Measurements from ENCODE around the gene ABLIM2.

ABLIM2 gene

DNA sequence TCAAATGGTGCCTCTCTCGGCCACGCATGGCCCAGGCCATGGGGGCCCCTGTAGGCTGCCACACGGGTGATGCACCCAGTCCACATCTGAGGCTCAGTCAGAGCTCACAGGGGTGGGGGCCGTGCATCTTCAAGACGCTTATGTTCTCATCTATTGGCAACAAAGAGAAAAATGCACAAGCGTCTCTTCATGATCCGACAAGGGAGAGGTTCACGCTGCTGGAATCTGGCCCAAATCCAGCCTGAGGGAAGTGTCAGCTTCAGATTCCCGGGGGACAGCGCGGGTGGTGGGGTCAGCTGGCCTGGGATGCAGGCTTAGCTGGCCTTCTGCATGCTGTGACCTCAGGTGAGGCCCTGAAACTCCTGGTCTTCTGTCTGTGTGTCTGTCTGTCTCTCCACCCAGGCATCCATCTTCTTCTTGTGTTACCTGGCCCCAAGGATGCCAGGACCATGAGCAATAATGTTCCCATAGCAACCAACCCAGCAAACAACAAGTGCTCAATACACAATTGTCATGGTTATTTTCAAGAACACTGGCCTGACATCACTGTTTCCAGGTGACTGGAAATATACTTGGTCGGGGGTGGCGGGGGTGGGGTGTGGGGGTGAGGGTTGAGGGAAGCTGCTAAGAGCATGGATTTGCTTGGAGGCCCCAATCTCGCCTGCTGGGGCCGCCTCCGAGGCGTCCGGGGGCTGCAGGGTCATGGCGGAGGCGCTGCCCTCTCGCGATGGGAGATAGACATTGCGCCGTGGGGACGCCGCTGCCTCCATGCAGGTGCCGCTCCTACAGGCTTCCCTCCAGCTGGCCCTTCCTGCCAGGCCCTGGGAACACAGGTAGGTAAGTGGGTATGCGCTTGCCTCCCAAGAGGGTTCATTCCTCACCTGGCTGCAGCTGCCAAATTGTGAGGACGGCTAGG, 48.3 kb downstream of the ABLIM2 start:
- H3K18ac ChIP-seq (ENCODE audit: low read length): no peak overlapping the region
- no peak overlapping the region for H3K4ac ChIP-seq (ENCODE audit: low read depth, low read length)
- H2BK15ac ChIP-seq (replicated peaks; ENCODE audit: low read depth): no peak overlapping the region
- DNase-seq: peak; percentile 97
- H3K56ac ChIP-seq (ENCODE audit: low read length): no peak overlapping the region
- no peak overlapping the region for H2AK5ac ChIP-seq (ENCODE audit: low read length)
- no peak overlapping the region for H3K27ac ChIP-seq (ENCODE audit: low read depth, low read length)
- no peaks in the 10 kb centered on the region for H3K36me3 ChIP-seq (ENCODE audit: control insufficient read depth, insufficient read depth, low read length)
- H2BK120ac ChIP-seq (ENCODE audit: low read depth, low read length): no peak overlapping the region
- H3K4me3 ChIP-seq (ENCODE audit: low read length): no peak overlapping the region
- no peak overlapping the region for H2BK5ac ChIP-seq (ENCODE audit: low read length)
- H3K79me2 ChIP-seq (ENCODE audit: control insufficient read depth, insufficient read depth, low read length): no peaks in the 10 kb centered on the region
- H3K27me3 ChIP-seq (ENCODE audit: insufficient read depth, low read length, poor library complexity): no peaks in the 10 kb centered on the region
- no peak overlapping the region for H3K9ac ChIP-seq (ENCODE audit: low read length)
- no peak overlapping the region for H3K23ac ChIP-seq (ENCODE audit: low read length)
- no peak overlapping the region for H4K5ac ChIP-seq (ENCODE audit: low read length)
- no peak overlapping the region for H4K8ac ChIP-seq (ENCODE audit: low read depth, low read length)
- H3K4me1 ChIP-seq (ENCODE audit: control insufficient read depth, low read depth, low read length): no peaks in the 10 kb centered on the region
- H3K4me2 ChIP-seq (ENCODE audit: low read length): no peak overlapping the region
- WGBS (ENCODE audit: extremely low coverage, insufficient coverage, low lambda C conversion rate): no CpG with 5 or more reads among the region's 29 CpGs
- H3K79me1 ChIP-seq (ENCODE audit: low read length): no peaks in the 10 kb centered on the region

DNA sequence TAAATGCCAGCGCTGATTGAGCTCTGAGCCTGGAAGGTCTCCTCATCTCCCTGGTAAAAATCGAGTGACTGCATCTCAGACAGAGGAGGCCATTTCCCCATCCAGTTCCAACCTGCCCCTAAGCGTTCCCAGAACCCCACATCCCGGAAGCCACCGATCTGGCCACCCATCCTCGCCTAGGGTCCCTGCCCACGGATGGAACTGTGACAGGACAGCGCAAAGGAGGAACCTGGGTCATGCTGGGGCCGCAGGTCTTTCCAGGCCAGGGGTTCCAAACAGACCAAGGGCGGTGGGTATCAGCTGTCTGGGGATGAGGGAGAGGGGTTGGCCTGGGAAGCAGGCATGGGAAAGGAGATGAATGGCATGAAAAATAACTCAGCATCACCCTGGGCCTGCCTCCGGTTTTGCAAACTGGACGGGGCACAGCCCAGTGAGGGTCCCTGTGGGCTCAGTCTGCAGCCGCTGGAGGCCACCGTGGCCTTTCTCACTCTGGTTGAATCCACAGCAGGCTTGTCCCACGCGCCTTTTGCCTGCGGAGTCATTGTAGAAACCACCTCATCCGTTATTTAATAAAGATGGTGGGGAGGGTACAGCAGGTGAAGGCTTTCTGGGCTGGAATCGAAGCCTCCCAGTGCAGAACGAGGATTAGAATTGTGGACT, 49.1 kb downstream of the ABLIM2 start:
- Histone ChIP-seq H3K36me3 (ENCODE audit: control insufficient read depth, insufficient read depth, low read length) (no peaks in the 10 kb centered on the region), H3K4ac (ENCODE audit: low read depth, low read length) (no peak overlapping the region), H3K27ac (ENCODE audit: low read depth, low read length) (no peak overlapping the region), H3K18ac (ENCODE audit: low read length) (no peak overlapping the region), H3K23ac (ENCODE audit: low read length) (no peak overlapping the region), H3K4me3 (ENCODE audit: low read length) (no peak overlapping the region), H3K79me1 (ENCODE audit: low read length) (no peaks in the 10 kb centered on the region), H3K27me3 (ENCODE audit: insufficient read depth, low read length, poor library complexity) (no peaks in the 10 kb centered on the region), H3K9ac (ENCODE audit: low read length) (no peak overlapping the region), H4K5ac (ENCODE audit: low read length) (no peak overlapping the region), H2AK5ac (ENCODE audit: low read length) (no peak overlapping the region), H2BK15ac (replicated peaks; ENCODE audit: low read depth) (no peak overlapping the region), H4K8ac (ENCODE audit: low read depth, low read length) (no peak overlapping the region), H3K56ac (ENCODE audit: low read length) (no peak overlapping the region), H2BK120ac (ENCODE audit: low read depth, low read length) (no peak overlapping the region), H3K4me1 (ENCODE audit: control insufficient read depth, low read depth, low read length) (no peaks in the 10 kb centered on the region), H3K4me2 (ENCODE audit: low read length) (no peak overlapping the region), H3K79me2 (ENCODE audit: control insufficient read depth, insufficient read depth, low read length) (no peaks in the 10 kb centered on the region), H2BK5ac (ENCODE audit: low read length) (no peak overlapping the region)
- WGBS (ENCODE audit: extremely low coverage, insufficient coverage, low lambda C conversion rate): no CpG with 5 or more reads among the region's 20 CpGs
- no peak for DNase-seq

DNA sequence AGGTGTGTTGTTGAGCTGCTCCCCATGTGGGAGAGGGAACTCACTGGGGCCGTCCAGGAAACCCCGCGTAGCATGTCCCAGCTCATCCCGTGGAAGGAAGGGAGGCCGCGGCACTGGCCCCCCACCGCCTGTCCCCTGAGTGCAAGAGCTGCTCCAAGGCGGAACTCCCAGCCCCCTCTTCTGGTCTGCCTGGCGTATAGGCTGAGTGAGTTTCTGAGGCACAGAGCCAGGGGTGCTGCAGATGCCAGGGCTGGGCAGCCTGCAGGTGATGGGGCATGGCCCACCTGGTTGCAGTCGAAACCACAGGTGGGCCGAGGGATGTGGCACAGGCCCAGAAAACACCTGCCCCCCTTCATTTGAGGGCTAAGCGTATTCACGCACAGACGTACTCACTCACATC, 49.6 kb downstream of the ABLIM2 start:
- Histone ChIP-seq H3K18ac (ENCODE audit: low read length) (no peak overlapping the region), H2BK5ac (ENCODE audit: low read length) (no peak overlapping the region), H3K36me3 (ENCODE audit: control insufficient read depth, insufficient read depth, low read length) (no peaks in the 10 kb centered on the region), H3K23ac (ENCODE audit: low read length) (no peak overlapping the region), H2BK120ac (ENCODE audit: low read depth, low read length) (no peak overlapping the region), H3K4me1 (ENCODE audit: control insufficient read depth, low read depth, low read length) (no peaks in the 10 kb centered on the region), H3K4me2 (ENCODE audit: low read length) (no peak overlapping the region), H2BK15ac (replicated peaks; ENCODE audit: low read depth) (no peak overlapping the region), H3K27ac (ENCODE audit: low read depth, low read length) (no peak overlapping the region), H3K56ac (ENCODE audit: low read length) (no peak overlapping the region), H3K79me2 (ENCODE audit: control insufficient read depth, insufficient read depth, low read length) (no peaks in the 10 kb centered on the region), H3K9ac (ENCODE audit: low read length) (no peak overlapping the region), H3K79me1 (ENCODE audit: low read length) (no peaks in the 10 kb centered on the region), H2AK5ac (ENCODE audit: low read length) (no peak overlapping the region), H3K4me3 (ENCODE audit: low read length) (no peak overlapping the region), H3K27me3 (ENCODE audit: insufficient read depth, low read length, poor library complexity) (no peaks in the 10 kb centered on the region), H3K4ac (ENCODE audit: low read depth, low read length) (no peak overlapping the region), H4K8ac (ENCODE audit: low read depth, low read length) (no peak overlapping the region), H4K5ac (ENCODE audit: low read length) (no peak overlapping the region)
- DNase-seq: no peak
- no CpG with 5 or more reads among the region's 14 CpGs for WGBS (ENCODE audit: extremely low coverage, insufficient coverage, low lambda C conversion rate)

DNA sequence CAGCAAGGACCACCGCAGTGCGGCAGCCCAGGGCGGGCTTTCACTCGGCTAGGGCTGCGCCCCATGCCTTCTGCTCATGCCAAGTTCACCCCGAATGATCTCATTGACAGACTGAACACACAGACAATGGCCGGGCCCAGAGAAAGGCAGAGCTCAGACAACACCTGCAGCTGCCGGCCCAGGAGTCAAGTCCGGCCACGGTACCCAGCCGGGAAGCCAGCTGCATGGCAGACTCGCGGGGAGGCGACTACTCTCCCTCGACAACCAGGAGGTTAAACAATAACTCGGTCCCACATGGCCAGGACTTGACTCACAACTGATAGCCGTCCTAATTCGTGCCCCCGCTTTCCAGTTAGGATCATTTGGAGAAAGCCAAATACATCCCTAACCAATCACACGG, 50.4 kb downstream of the ABLIM2 start:
- Histone ChIP-seq H2BK15ac (replicated peaks; ENCODE audit: low read depth) (no peak overlapping the region), H3K56ac (ENCODE audit: low read length) (no peak overlapping the region), H2BK5ac (ENCODE audit: low read length) (no peak overlapping the region), H3K18ac (ENCODE audit: low read length) (no peak overlapping the region), H2AK5ac (ENCODE audit: low read length) (no peak overlapping the region), H3K4me2 (ENCODE audit: low read length) (no peak overlapping the region), H3K79me2 (ENCODE audit: control insufficient read depth, insufficient read depth, low read length) (no peaks in the 10 kb centered on the region), H3K36me3 (ENCODE audit: control insufficient read depth, insufficient read depth, low read length) (no peaks in the 10 kb centered on the region), H3K4me1 (ENCODE audit: control insufficient read depth, low read depth, low read length) (no peaks in the 10 kb centered on the region), H2BK120ac (ENCODE audit: low read depth, low read length) (no peak overlapping the region), H4K5ac (ENCODE audit: low read length) (no peak overlapping the region), H3K27me3 (ENCODE audit: insufficient read depth, low read length, poor library complexity) (no peaks in the 10 kb centered on the region), H3K79me1 (ENCODE audit: low read length) (no peaks in the 10 kb centered on the region), H4K8ac (ENCODE audit: low read depth, low read length) (no peak overlapping the region), H3K27ac (ENCODE audit: low read depth, low read length) (no peak overlapping the region), H3K9ac (ENCODE audit: low read length) (no peak overlapping the region), H3K4ac (ENCODE audit: low read depth, low read length) (no peak overlapping the region), H3K4me3 (ENCODE audit: low read length) (no peak overlapping the region), H3K23ac (ENCODE audit: low read length) (no peak overlapping the region)
- no peak for DNase-seq
- WGBS (ENCODE audit: extremely low coverage, insufficient coverage, low lambda C conversion rate): no CpG with 5 or more reads among the region's 20 CpGs

DNA sequence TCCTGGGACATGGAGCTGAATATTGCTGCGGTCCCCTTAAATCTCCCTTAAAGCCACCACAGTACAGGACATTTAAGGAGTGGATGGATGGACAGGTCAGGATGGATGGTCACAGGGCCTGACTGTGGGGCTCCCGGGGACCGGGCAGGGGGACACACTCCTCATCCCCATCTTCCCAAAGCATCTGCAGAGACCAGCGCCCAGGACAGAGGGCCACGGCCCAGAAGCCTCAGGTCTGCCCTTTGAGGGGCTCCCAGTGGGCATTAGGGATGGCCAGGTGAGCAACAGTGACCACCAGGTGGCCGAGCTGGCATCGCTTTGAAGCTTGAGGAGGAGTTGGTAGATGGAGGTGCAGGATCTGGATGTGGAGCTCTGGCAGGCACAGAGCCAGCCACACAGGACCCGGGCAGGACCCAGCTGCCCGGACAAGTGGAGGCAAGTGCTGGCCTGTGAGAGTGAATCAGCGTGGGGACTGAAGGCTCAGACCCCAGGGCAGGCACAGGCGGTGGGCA, 51.4 kb downstream of the ABLIM2 start:
- WGBS (ENCODE audit: extremely low coverage, insufficient coverage, low lambda C conversion rate): no CpG with 5 or more reads among the region's 11 CpGs
- no peaks in the 10 kb centered on the region for H3K4me1 ChIP-seq (ENCODE audit: control insufficient read depth, low read depth, low read length)
- no peak for DNase-seq
- no peak overlapping the region for H3K4me2 ChIP-seq (ENCODE audit: low read length)
- no peaks in the 10 kb centered on the region for H3K36me3 ChIP-seq (ENCODE audit: control insufficient read depth, insufficient read depth, low read length)
- no peak overlapping the region for H2BK15ac ChIP-seq (replicated peaks; ENCODE audit: low read depth)
- no peak overlapping the region for H3K23ac ChIP-seq (ENCODE audit: low read length)
- no peak overlapping the region for H2AK5ac ChIP-seq (ENCODE audit: low read length)
- no peak overlapping the region for H3K56ac ChIP-seq (ENCODE audit: low read length)
- no peak overlapping the region for H4K8ac ChIP-seq (ENCODE audit: low read depth, low read length)
- no peaks in the 10 kb centered on the region for H3K27me3 ChIP-seq (ENCODE audit: insufficient read depth, low read length, poor library complexity)
- H3K79me1 ChIP-seq (ENCODE audit: low read length): no peaks in the 10 kb centered on the region
- no peak overlapping the region for H4K5ac ChIP-seq (ENCODE audit: low read length)
- no peak overlapping the region for H3K4me3 ChIP-seq (ENCODE audit: low read length)
- H3K79me2 ChIP-seq (ENCODE audit: control insufficient read depth, insufficient read depth, low read length): no peaks in the 10 kb centered on the region
- H2BK5ac ChIP-seq (ENCODE audit: low read length): no peak overlapping the region
- H2BK120ac ChIP-seq (ENCODE audit: low read depth, low read length): no peak overlapping the region
- no peak overlapping the region for H3K27ac ChIP-seq (ENCODE audit: low read depth, low read length)
- H3K4ac ChIP-seq (ENCODE audit: low read depth, low read length): no peak overlapping the region
- no peak overlapping the region for H3K9ac ChIP-seq (ENCODE audit: low read length)
- H3K18ac ChIP-seq (ENCODE audit: low read length): no peak overlapping the region

Measured in mesendoderm (in vitro differentiated cells).